H1 (cell line): ENCODE results near the gene DIPK1A. TPM values are rescaled to one million over a fixed set of nuclear protein-coding genes. Genes with fewer than 3 reads are reported as not detected.

Source experiments
- HDAC6 ChIP-seq: IDR thresholded peaks from one replicate; pipeline ENCODE4 v1.7.1; 2012; ENCODE audit warnings: low read depth, mild to moderate bottlenecking, inconsistent platforms, low read length, moderate library complexity
- NANOG ChIP-seq: IDR thresholded peaks from 2 replicates; pipeline ENCODE4 v1.6.1; 2011; ENCODE audit warnings: low read length, low read depth, mild to moderate bottlenecking, inconsistent platforms; ENCODE audit not compliant: insufficient read depth, poor library complexity, severe bottlenecking
- TAF7 ChIP-seq: optimal IDR thresholded peaks from 2 replicates; pipeline ENCODE3; 2011; ENCODE audit warnings: low read depth, mild to moderate bottlenecking, inconsistent platforms, low read length, moderate library complexity, borderline replicate concordance
- TBP ChIP-seq: IDR thresholded peaks from 2 replicates; pipeline ENCODE4 v1.6.1; 2011; ENCODE audit warnings: low read depth, low read length, improper control_type of control experiment
- YY1 ChIP-seq: IDR thresholded peaks from 2 replicates; pipeline ENCODE4 v1.6.1; 2011; ENCODE audit warnings: low read depth, mild to moderate bottlenecking, low read length
- polyA plus RNA-seq, 7 experiments: library from polyadenylated mRNA; depleted of rRNA in 3 of 7; stranded (reverse) in 5 of 7; unstranded in 2 of 7; fragments of >200 nt in 5 of 7; fragments of 200-250 nt in 2 of 7; gene quantifications; 1 replicate in 5 of 7; 2 replicates in 1 of 7; 4 replicates in 1 of 7; pipeline versions ENCODE4 v1.2.1 to v1.2.3, GENCODE V29; 2011 to 2013; ENCODE audit warnings: missing spikeins in 2 of 7, mixed read lengths in 2 of 7
- total RNA-seq: library from RNA; stranded (reverse); fragmentation: NEBNext Ultra II Directional; extraction: Animal tissue kit (Norgen Biotek cat#: 25700); gene quantifications from 2 replicates; pipeline ENCODE4 v1.2.1, GENCODE V29; 2021
- TF ChIP-seq, protein P1 (sequence below), 3 experiments: IDR thresholded peaks; 1 replicate in 2 of 3; 2 replicates in 1 of 3; pipeline versions ENCODE4 v1.5.1 to v1.6.1; 2011; ENCODE audit warnings: low read length in 3 of 3, mild to moderate bottlenecking in 3 of 3, inconsistent platforms in 2 of 3, low read depth in 1 of 3, moderate library complexity in 1 of 3; ENCODE audit not compliant: insufficient read depth in 1 of 3; ENCODE audit errors: control extremely low read depth in 1 of 3

The DIPK1A gene
- total and polyA plus RNA-seq, 2 of the 8 experiments (the other 6 are each of a cell fraction or from before 2014, with no cell fraction given): 2.5 to 5.0 TPM

DNA sequence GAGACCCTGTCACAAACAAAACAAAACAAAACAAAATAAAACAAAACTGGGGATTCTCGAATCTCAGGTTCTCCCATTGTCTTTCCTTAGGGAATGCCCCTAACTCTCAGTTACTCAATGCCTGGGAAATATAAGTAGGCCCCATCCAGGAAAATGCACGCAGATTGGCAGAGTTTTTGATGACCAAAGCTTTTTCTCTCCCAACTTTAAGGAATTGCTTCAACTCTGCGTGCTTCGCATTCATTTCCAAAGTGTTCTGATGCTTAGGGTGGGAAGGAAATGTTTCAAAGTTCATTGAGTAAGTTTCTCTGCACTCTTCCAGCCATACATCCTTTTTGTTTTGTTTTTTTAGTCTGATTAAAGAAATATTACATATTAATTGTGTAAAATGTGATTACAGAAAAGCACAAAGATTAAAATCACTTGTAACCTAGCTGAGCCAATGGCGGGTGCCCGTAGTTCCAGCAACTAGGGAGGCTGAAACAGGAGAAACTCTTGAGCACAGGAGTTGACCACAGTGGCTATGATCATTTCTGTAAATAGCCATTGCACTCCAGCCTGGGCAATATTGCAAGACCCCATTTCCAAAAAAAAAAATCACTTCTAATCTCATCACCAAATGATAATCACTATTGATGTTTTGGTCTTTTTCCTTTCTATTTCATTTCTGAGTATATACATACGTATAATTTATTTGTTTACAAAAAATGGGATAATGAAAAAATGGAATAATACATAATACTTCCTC is 157.9 kb downstream of the DIPK1A start (continued):
- TF ChIP-seq, protein P1, sequence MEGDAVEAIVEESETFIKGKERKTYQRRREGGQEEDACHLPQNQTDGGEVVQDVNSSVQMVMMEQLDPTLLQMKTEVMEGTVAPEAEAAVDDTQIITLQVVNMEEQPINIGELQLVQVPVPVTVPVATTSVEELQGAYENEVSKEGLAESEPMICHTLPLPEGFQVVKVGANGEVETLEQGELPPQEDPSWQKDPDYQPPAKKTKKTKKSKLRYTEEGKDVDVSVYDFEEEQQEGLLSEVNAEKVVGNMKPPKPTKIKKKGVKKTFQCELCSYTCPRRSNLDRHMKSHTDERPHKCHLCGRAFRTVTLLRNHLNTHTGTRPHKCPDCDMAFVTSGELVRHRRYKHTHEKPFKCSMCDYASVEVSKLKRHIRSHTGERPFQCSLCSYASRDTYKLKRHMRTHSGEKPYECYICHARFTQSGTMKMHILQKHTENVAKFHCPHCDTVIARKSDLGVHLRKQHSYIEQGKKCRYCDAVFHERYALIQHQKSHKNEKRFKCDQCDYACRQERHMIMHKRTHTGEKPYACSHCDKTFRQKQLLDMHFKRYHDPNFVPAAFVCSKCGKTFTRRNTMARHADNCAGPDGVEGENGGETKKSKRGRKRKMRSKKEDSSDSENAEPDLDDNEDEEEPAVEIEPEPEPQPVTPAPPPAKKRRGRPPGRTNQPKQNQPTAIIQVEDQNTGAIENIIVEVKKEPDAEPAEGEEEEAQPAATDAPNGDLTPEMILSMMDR (IDR thresholded peaks at IDR 0.05; ENCODE audit: control extremely low read depth in 1 of 3, insufficient read depth in 1 of 3, low read depth in 1 of 3, low read length in 3 of 3): no peak
- TF ChIP-seq HDAC6 (no peak), YY1 (no peak), TBP (no peak), TAF7 (no peak), NANOG (no peak)
